ENCODE data around the gene PKP1.

DNA sequence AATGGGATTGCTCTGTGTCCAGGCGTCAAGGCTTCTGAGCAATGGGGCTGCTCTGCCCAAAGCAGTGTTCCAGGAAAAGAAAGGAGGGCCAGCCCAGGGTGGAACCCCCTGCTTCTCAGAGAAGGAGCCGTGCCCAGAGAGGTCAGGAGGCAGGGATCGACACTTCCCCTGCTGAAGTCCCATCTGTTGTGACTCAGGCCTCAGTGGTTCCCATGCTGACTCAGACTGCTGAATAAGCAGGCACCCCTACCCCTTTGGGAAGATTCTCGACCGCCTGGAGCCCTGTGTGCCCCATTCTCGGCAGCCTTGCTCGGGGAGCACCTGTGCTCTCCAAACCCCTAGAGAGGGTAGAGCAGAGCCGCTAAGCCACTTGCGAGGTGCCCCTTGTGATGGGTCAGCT is 23.9 kb downstream of the PKP1 start:
- TF ChIP-seq CTCF (IDR thresholded peaks at IDR 0.05) (no peak), POLR2A (IDR thresholded peaks at IDR 0.05) (no peak)

Measured in testis (tissue), 2 donors.